Uterus (tissue), 2 donors: ENCODE data around the gene CAMTA1.

Experiments
- POLR2A ChIP-seq, 2 donors: fragments of 450-650 bp; IDR thresholded peaks; one replicate each; pipeline ENCODE4 v1.6.1; 2016; ENCODE audit warnings: antibody characterized with exemption in 2 of 2, mild to moderate bottlenecking in 1 of 2, moderate library complexity in 1 of 2
- TF ChIP-seq, protein P1 (sequence below), 4 experiments: fragments of 200-600 bp in 2 of 4; fragments of 450-650 bp in 2 of 4; sonication (generic) in 2 of 4; IDR thresholded peaks; one replicate each; pipeline ENCODE4 v1.5.1; 2016 to 2019; ENCODE audit warnings: antibody characterized with exemption in 4 of 4, mild to moderate bottlenecking in 2 of 4, moderate library complexity in 1 of 4

- TF ChIP-seq, protein P1, sequence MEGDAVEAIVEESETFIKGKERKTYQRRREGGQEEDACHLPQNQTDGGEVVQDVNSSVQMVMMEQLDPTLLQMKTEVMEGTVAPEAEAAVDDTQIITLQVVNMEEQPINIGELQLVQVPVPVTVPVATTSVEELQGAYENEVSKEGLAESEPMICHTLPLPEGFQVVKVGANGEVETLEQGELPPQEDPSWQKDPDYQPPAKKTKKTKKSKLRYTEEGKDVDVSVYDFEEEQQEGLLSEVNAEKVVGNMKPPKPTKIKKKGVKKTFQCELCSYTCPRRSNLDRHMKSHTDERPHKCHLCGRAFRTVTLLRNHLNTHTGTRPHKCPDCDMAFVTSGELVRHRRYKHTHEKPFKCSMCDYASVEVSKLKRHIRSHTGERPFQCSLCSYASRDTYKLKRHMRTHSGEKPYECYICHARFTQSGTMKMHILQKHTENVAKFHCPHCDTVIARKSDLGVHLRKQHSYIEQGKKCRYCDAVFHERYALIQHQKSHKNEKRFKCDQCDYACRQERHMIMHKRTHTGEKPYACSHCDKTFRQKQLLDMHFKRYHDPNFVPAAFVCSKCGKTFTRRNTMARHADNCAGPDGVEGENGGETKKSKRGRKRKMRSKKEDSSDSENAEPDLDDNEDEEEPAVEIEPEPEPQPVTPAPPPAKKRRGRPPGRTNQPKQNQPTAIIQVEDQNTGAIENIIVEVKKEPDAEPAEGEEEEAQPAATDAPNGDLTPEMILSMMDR (IDR thresholded peaks at IDR 0.05): no peak
- TF ChIP-seq POLR2A (IDR thresholded peaks at IDR 0.05): no peak
Observed at GRCh38 chr1:7474143-7474490, 688.9 kb downstream of the CAMTA1 start.
